ENCODE measurements around the gene EFHC2. TPM values are rescaled to one million over a fixed set of nuclear protein-coding genes. Genes with fewer than 3 reads are reported as not detected.

Gene EFHC2
- total RNA-seq, 1 donor from 2014 or later, result not detected

- Mint-ChIP-seq H3K4me1 (ENCODE audit: low read depth, unreplicated experiment) (no peaks in the 10 kb centered on the region), H3K27ac (ENCODE audit: unreplicated experiment) (no peak overlapping the region), H3K36me3 (ENCODE audit: low read depth, unreplicated experiment) (no peaks in the 10 kb centered on the region), H3K27me3 (ENCODE audit: low read depth, unreplicated experiment) (no peaks in the 10 kb centered on the region), H3K9me3 (ENCODE audit: unreplicated experiment) (no peaks in the 10 kb centered on the region), H3K4me3 (ENCODE audit: unreplicated experiment) (no peak overlapping the region)
- Histone ChIP-seq H3K36me3 (ENCODE audit: insufficient read depth, low read length) (no peaks in the 10 kb centered on the region), H3K79me2 (ENCODE audit: insufficient read depth, low read length) (no peaks in the 10 kb centered on the region), H3K4me2 (ENCODE audit: low read length) (no peak overlapping the region), H3K9ac (ENCODE audit: low read length) (no peak overlapping the region), H3K4me1 (ENCODE audit: insufficient read depth, low read length) (no peaks in the 10 kb centered on the region), H2AFZ (ENCODE audit: low read depth, low read length) (no peak overlapping the region), H3K4me3 (ENCODE audit: insufficient read depth, low read depth, low read length) (no peak overlapping the region), H3K9me3 (ENCODE audit: insufficient read depth, low read depth, low read length) (no peaks in the 10 kb centered on the region), H3K27ac (ENCODE audit: low read depth, low read length) (no peak overlapping the region), H3K27me3 (ENCODE audit: insufficient read depth, low read length) (no peaks in the 10 kb centered on the region), H4K20me1 (ENCODE audit: insufficient read depth, low read length) (no peaks in the 10 kb centered on the region)
- FAIRE-seq, result peak; percentile 73
- no peak for DNase-seq (ENCODE audit: low read depth)
- TF ChIP-seq, protein P1, sequence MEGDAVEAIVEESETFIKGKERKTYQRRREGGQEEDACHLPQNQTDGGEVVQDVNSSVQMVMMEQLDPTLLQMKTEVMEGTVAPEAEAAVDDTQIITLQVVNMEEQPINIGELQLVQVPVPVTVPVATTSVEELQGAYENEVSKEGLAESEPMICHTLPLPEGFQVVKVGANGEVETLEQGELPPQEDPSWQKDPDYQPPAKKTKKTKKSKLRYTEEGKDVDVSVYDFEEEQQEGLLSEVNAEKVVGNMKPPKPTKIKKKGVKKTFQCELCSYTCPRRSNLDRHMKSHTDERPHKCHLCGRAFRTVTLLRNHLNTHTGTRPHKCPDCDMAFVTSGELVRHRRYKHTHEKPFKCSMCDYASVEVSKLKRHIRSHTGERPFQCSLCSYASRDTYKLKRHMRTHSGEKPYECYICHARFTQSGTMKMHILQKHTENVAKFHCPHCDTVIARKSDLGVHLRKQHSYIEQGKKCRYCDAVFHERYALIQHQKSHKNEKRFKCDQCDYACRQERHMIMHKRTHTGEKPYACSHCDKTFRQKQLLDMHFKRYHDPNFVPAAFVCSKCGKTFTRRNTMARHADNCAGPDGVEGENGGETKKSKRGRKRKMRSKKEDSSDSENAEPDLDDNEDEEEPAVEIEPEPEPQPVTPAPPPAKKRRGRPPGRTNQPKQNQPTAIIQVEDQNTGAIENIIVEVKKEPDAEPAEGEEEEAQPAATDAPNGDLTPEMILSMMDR (IDR thresholded peaks at IDR 0.05; ENCODE audit: insufficient read depth, low read depth, low read length), result no peak
- no peak for TF ChIP-seq EZH2 (IDR thresholded peaks at IDR 0.05; ENCODE audit: insufficient read depth, low read length)
Observed at GRCh38 chrX:44234116-44234515, 109.4 kb downstream of the EFHC2 start.

DNA sequence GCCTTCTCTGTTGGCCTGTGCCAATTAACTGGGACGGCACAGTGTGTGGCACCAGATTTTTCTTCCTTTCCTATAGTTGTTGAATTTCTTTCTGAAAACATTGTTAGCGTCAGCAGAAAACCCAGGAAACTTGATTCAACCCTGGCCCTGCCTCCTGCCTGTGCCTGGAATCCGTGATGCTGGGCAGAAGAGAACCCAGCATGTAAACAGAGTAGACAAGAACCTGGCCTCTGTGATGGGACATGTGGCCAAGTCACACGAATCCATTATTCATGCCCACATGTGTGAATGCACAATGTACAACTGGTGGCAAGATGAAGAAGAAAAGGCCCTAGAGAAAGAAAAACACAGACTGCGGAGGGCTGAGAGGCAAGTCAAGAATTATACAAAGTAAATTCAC is 111.4 kb downstream of the EFHC2 start:
- Histone ChIP-seq H3K27ac (ENCODE audit: low read depth, low read length) (no peak overlapping the region), H3K79me2 (ENCODE audit: insufficient read depth, low read length) (no peaks in the 10 kb centered on the region), H3K4me3 (ENCODE audit: insufficient read depth, low read depth, low read length) (no peak overlapping the region), H3K9ac (ENCODE audit: low read length) (no peak overlapping the region), H3K4me2 (ENCODE audit: low read length) (no peak overlapping the region), H3K9me3 (ENCODE audit: insufficient read depth, low read depth, low read length) (no peaks in the 10 kb centered on the region), H3K36me3 (ENCODE audit: insufficient read depth, low read length) (no peaks in the 10 kb centered on the region), H4K20me1 (ENCODE audit: insufficient read depth, low read length) (no peaks in the 10 kb centered on the region), H2AFZ (ENCODE audit: low read depth, low read length) (no peak overlapping the region), H3K4me1 (ENCODE audit: insufficient read depth, low read length) (no peaks in the 10 kb centered on the region), H3K27me3 (ENCODE audit: insufficient read depth, low read length) (no peaks in the 10 kb centered on the region)
- Mint-ChIP-seq H3K9me3 (ENCODE audit: unreplicated experiment) (no peaks in the 10 kb centered on the region), H3K27me3 (ENCODE audit: low read depth, unreplicated experiment) (no peaks in the 10 kb centered on the region), H3K27ac (ENCODE audit: unreplicated experiment) (no peak overlapping the region), H3K4me3 (ENCODE audit: unreplicated experiment) (no peak overlapping the region), H3K4me1 (ENCODE audit: low read depth, unreplicated experiment) (no peaks in the 10 kb centered on the region), H3K36me3 (ENCODE audit: low read depth, unreplicated experiment) (no peaks in the 10 kb centered on the region)
- TF ChIP-seq, protein P1 (IDR thresholded peaks at IDR 0.05; ENCODE audit: insufficient read depth, low read depth, low read length), result no peak
- TF ChIP-seq EZH2 (IDR thresholded peaks at IDR 0.05; ENCODE audit: insufficient read depth, low read length), result no peak
- DNase-seq (ENCODE audit: low read depth) (no peak), FAIRE-seq (peak; percentile 52)

DNA sequence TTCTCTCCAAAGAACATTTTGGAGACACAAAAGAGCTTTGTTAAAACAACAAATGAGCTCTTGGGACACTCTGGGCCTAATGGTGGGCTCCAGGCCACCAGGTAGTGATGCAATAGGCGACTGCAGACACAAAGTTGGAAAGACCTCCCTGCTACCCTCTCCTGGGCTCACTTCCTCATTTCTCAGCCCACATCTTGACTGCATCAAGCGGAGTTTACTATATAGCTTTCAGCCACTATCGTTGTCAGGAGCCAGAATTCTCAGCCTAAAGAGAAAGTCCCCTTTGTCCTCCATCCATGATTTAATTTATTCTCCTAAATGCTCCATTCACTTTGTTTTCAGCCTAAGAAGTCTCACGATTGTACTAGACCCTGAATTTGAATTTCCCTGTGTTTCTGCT is 114.9 kb downstream of the EFHC2 start:
- no peaks in the 10 kb centered on the region for H3K4me1 ChIP-seq (ENCODE audit: insufficient read depth, low read length)
- Mint-ChIP-seq H3K36me3 (ENCODE audit: low read depth, unreplicated experiment) (no peaks in the 10 kb centered on the region), H3K27ac (ENCODE audit: unreplicated experiment) (no peak overlapping the region), H3K27me3 (ENCODE audit: low read depth, unreplicated experiment) (no peaks in the 10 kb centered on the region), H3K9me3 (ENCODE audit: unreplicated experiment) (peaks cover 2% of the 10 kb centered on the region), H3K4me3 (ENCODE audit: unreplicated experiment) (no peak overlapping the region), H3K4me1 (ENCODE audit: low read depth, unreplicated experiment) (no peaks in the 10 kb centered on the region)
- no peak overlapping the region for H2AFZ ChIP-seq (ENCODE audit: low read depth, low read length)
- H3K9ac ChIP-seq (ENCODE audit: low read length), result no peak overlapping the region
- H3K4me2 ChIP-seq (ENCODE audit: low read length), result no peak overlapping the region
- H3K9me3 ChIP-seq (ENCODE audit: insufficient read depth, low read depth, low read length), result no peaks in the 10 kb centered on the region
- TF ChIP-seq, protein P1 (IDR thresholded peaks at IDR 0.05; ENCODE audit: insufficient read depth, low read depth, low read length), result no peak
- TF ChIP-seq EZH2 (IDR thresholded peaks at IDR 0.05; ENCODE audit: insufficient read depth, low read length), result no peak
- H4K20me1 ChIP-seq (ENCODE audit: insufficient read depth, low read length), result no peaks in the 10 kb centered on the region
- no peaks in the 10 kb centered on the region for H3K27me3 ChIP-seq (ENCODE audit: insufficient read depth, low read length)
- H3K36me3 ChIP-seq (ENCODE audit: insufficient read depth, low read length), result no peaks in the 10 kb centered on the region
- no peak for DNase-seq (ENCODE audit: low read depth)
- H3K27ac ChIP-seq (ENCODE audit: low read depth, low read length), result no peak overlapping the region
- no peaks in the 10 kb centered on the region for H3K79me2 ChIP-seq (ENCODE audit: insufficient read depth, low read length)
- H3K4me3 ChIP-seq (ENCODE audit: insufficient read depth, low read depth, low read length), result no peak overlapping the region
- FAIRE-seq, result peak; percentile 9

Data from astrocyte (in vitro differentiated cells and primary cell).